Stimulated activated CD8-positive, alpha-beta memory T cell treated with anti-CD3 and anti-CD28 coated beads, Interleukin-2, amount 100 ng/mL, for 1 hour (primary cell): ENCODE results near the gene DKK2.

Source experiments
- DNase-seq, 2 donors: peaks; one replicate each; pipeline ENCODE4 v3.0.0-alpha.2; 2020; ENCODE audit warnings: low read depth in 2 of 2

DKK2 gene

GRCh38 chr4:107035819-107036583 lies at the start of gene DKK2:
Gene DKK2 (minus strand): TSS chr4:107036313. CDS start chr4:107035591, 722 bp downstream.
- DNase-seq: no peak

GRCh38 chr4:107077192-107077591 lies 41.1 kb upstream of the DKK2 start:
- no peak for DNase-seq

- no peak for DNase-seq
These were observed 37.0 kb upstream of the DKK2 start for GRCh38 chr4:107072836-107073736.

GRCh38 chr4:107071108-107071507 lies 35.0 kb upstream of the DKK2 start:
- DNase-seq: no peak

GRCh38 chr4:107069049-107069448 lies 32.9 kb upstream of the DKK2 start:
- DNase-seq: no peak

GRCh38 chr4:107068116-107068515 lies 32.0 kb upstream of the DKK2 start:
- DNase-seq: no peak

- no peak for DNase-seq
These were observed 30.5 kb upstream of the DKK2 start for GRCh38 chr4:107066621-107067020.

- no peak for DNase-seq
These were observed 29.1 kb upstream of the DKK2 start for GRCh38 chr4:107065201-107065600.

GRCh38 chr4:107060388-107060787 lies 24.3 kb upstream of the DKK2 start:
- DNase-seq: no peak

- DNase-seq: no peak
These were observed 22.7 kb upstream of the DKK2 start for GRCh38 chr4:107058828-107059227.

GRCh38 chr4:107050525-107051135 lies 14.5 kb upstream of the DKK2 start:
- no peak for DNase-seq

GRCh38 chr4:107046261-107046660 lies 10.1 kb upstream of the DKK2 start:
- no peak for DNase-seq

GRCh38 chr4:107044170-107044569 lies 8.1 kb upstream of the DKK2 start:
- no peak for DNase-seq

GRCh38 chr4:107037199-107037584 lies 1.1 kb upstream of the DKK2 start:
- no peak for DNase-seq

GRCh38 chr4:107036584-107037198 lies 578 bp upstream of the DKK2 start:
- DNase-seq: no peak

- DNase-seq: no peak
These were observed 906 bp downstream of the DKK2 start for GRCh38 chr4:107034996-107035818.

GRCh38 chr4:107034091-107034995 lies 1.8 kb downstream of the DKK2 start:
- no peak for DNase-seq

- no peak for DNase-seq
These were observed 8.7 kb downstream of the DKK2 start for GRCh38 chr4:107027379-107027778.

GRCh38 chr4:107018344-107018735 lies 17.8 kb downstream of the DKK2 start:
- no peak for DNase-seq
